ENCODE results near the gene PITPNC1.

DNA sequence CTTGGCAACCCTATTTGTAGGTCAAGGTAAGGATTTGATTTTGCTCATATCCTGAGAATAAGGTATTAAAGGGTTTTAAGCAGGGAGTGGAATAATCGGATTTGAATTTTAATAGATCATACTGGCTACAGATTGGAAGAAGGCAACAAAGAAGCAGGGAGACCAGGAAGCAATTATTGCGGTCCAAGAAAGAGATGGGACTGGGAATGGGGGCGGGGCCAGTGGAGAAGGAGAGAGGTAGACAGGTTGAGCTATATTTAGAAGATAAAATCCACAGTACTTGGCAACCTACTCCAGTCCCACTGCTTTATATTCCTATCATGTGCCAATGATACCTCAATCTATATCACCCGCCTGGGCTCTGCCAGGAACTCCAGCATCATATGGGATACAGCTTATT, 334.8 kb downstream of the PITPNC1 start:
- TF ChIP-seq, protein P1, sequence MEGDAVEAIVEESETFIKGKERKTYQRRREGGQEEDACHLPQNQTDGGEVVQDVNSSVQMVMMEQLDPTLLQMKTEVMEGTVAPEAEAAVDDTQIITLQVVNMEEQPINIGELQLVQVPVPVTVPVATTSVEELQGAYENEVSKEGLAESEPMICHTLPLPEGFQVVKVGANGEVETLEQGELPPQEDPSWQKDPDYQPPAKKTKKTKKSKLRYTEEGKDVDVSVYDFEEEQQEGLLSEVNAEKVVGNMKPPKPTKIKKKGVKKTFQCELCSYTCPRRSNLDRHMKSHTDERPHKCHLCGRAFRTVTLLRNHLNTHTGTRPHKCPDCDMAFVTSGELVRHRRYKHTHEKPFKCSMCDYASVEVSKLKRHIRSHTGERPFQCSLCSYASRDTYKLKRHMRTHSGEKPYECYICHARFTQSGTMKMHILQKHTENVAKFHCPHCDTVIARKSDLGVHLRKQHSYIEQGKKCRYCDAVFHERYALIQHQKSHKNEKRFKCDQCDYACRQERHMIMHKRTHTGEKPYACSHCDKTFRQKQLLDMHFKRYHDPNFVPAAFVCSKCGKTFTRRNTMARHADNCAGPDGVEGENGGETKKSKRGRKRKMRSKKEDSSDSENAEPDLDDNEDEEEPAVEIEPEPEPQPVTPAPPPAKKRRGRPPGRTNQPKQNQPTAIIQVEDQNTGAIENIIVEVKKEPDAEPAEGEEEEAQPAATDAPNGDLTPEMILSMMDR (conservative IDR thresholded peaks at IDR 0.05; ENCODE audit: low read depth, low read length), result no peak
- TF ChIP-seq EZH2phosphoT487 (IDR thresholded peaks at IDR 0.05; ENCODE audit: borderline replicate concordance, low read length), result no peak

All from PC-3 (cell line).